ENCODE measurements around the gene FBXO38.
"Not testable (repeated sequence)": the region's sequence is repeated elsewhere in the genome, so short reads cannot be mapped to it uniquely, and the experiment has no call there.

The FBXO38 gene

DNA sequence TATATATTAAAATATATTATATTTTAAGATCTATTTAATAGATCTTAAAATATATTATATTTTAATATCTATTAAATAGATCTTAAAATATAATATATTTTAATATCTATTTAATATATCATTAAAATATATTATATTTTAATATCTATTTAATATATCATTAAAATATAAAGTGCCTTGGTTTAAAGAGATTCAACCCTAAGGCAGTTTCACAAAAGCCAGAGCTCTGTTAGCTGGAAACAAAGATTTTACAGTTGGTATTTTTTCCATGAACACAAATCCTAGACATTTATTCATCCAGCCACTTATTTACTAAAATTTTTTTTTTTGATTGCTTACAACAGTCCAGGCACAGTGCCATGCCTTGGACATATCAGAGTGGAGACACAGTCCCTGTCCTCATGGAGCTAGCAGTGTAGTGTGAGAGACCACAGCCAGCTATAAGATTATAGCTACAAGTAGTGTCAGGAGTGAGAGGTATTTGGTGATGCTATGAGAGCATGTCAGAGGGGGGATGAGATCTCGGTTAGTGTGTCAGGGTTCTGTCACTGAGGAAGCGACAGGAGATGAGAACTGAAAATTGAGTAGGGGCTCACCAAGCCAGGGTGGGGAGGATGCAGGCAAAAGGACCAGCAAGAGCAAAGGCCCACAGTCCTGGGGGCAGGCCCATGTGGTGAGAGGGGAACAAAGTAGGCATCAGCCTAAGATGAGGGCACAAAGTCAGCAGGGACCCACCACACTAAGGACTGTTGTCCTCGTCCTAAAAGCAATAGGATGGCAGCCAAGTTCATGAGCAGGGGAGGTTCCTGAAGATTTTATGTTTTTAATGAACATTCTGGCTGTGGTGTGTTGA is 74.5 kb downstream of the FBXO38 start:
- H3K4me3 ChIP-seq (ENCODE audit: low read depth in 1 of 2, low read length in 2 of 2): no peak overlapping the region
- H3K27me3 ChIP-seq (ENCODE audit: low read depth, low read length): peaks cover 3% of the 10 kb centered on the region
- no peak overlapping the region for H3K27ac ChIP-seq (ENCODE audit: low read length)
- H3K36me3 ChIP-seq (ENCODE audit: control insufficient read depth in 1 of 2, insufficient read depth in 2 of 2, low read length in 2 of 2): no peaks in the 10 kb centered on the region
- H3K9me3 ChIP-seq (ENCODE audit: control insufficient read depth in 1 of 2, low read length in 2 of 2): no peaks in the 10 kb centered on the region
- no peaks in the 10 kb centered on the region for H3K4me1 ChIP-seq (ENCODE audit: control insufficient read depth in 1 of 2, insufficient read depth in 2 of 2, low read length in 2 of 2)

- H3K4me3 ChIP-seq (ENCODE audit: low read depth in 1 of 2, low read length in 2 of 2): no peak overlapping the region
- no peak overlapping the region for H3K27ac ChIP-seq (ENCODE audit: low read length)
- peaks cover 3% of the 10 kb centered on the region for H3K27me3 ChIP-seq (ENCODE audit: low read depth, low read length)
- H3K4me1 ChIP-seq (ENCODE audit: control insufficient read depth in 1 of 2, insufficient read depth in 2 of 2, low read length in 2 of 2): no peaks in the 10 kb centered on the region
- no peaks in the 10 kb centered on the region for H3K36me3 ChIP-seq (ENCODE audit: control insufficient read depth in 1 of 2, insufficient read depth in 2 of 2, low read length in 2 of 2)
- H3K9me3 ChIP-seq (ENCODE audit: control insufficient read depth in 1 of 2, low read length in 2 of 2): no peaks in the 10 kb centered on the region
These were observed 75.9 kb downstream of the FBXO38 start for GRCh38 chr5:148459669-148460068.

- no peak overlapping the region for H3K4me3 ChIP-seq (ENCODE audit: low read depth in 1 of 2, low read length in 2 of 2)
- H3K4me1 ChIP-seq (ENCODE audit: control insufficient read depth in 1 of 2, insufficient read depth in 2 of 2, low read length in 2 of 2): no peaks in the 10 kb centered on the region
- H3K27ac ChIP-seq (ENCODE audit: low read length): no peak overlapping the region
- no peaks in the 10 kb centered on the region for H3K9me3 ChIP-seq (ENCODE audit: control insufficient read depth in 1 of 2, low read length in 2 of 2)
- H3K36me3 ChIP-seq (ENCODE audit: control insufficient read depth in 1 of 2, insufficient read depth in 2 of 2, low read length in 2 of 2): no peaks in the 10 kb centered on the region
- no peaks in the 10 kb centered on the region for H3K27me3 ChIP-seq (ENCODE audit: low read depth, low read length)
These were observed 81.8 kb downstream of the FBXO38 start for GRCh38 chr5:148465381-148466235.

- H3K27ac ChIP-seq (ENCODE audit: low read length): no peak overlapping the region
- H3K36me3 ChIP-seq (ENCODE audit: control insufficient read depth in 1 of 2, insufficient read depth in 2 of 2, low read length in 2 of 2): no peaks in the 10 kb centered on the region
- no peak overlapping the region for H3K4me3 ChIP-seq (ENCODE audit: low read depth in 1 of 2, low read length in 2 of 2)
- no peaks in the 10 kb centered on the region for H3K27me3 ChIP-seq (ENCODE audit: low read depth, low read length)
- H3K9me3 ChIP-seq (ENCODE audit: control insufficient read depth in 1 of 2, low read length in 2 of 2): no peaks in the 10 kb centered on the region
- no peaks in the 10 kb centered on the region for H3K4me1 ChIP-seq (ENCODE audit: control insufficient read depth in 1 of 2, insufficient read depth in 2 of 2, low read length in 2 of 2)
These were observed 82.5 kb downstream of the FBXO38 start for GRCh38 chr5:148466236-148466580.

- no peak overlapping the region for H3K4me3 ChIP-seq (ENCODE audit: low read depth in 1 of 2, low read length in 2 of 2)
- no peak overlapping the region for H3K27ac ChIP-seq (ENCODE audit: low read length)
- no peaks in the 10 kb centered on the region for H3K27me3 ChIP-seq (ENCODE audit: low read depth, low read length)
- H3K9me3 ChIP-seq (ENCODE audit: control insufficient read depth in 1 of 2, low read length in 2 of 2): no peaks in the 10 kb centered on the region
- no peaks in the 10 kb centered on the region for H3K36me3 ChIP-seq (ENCODE audit: control insufficient read depth in 1 of 2, insufficient read depth in 2 of 2, low read length in 2 of 2)
- no peaks in the 10 kb centered on the region for H3K4me1 ChIP-seq (ENCODE audit: control insufficient read depth in 1 of 2, insufficient read depth in 2 of 2, low read length in 2 of 2)
These were observed 84.2 kb downstream of the FBXO38 start for GRCh38 chr5:148467958-148468357.

DNA sequence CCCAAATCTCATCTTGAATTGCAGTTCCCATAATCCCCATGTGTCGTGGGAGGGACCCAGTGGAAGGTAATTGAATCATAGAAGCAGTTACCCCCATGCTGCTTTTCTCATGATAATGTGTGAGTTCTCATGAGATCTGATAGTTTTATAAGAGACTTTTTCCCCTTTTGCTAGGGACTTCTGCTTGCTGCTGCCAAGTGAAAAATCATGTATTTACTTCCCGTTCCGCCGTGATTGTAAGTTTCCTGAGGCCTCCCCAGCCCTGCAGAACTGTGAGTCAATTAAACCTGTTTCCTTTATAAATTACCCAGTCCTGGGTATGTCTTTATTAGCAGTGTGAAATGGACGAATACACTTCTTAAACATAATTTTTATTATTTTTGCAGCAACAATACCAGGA is 85.0 kb downstream of the FBXO38 start:
- not testable (repeated sequence) for H3K4me3 ChIP-seq (ENCODE audit: low read depth in 1 of 2, low read length in 2 of 2); H3K27ac ChIP-seq (ENCODE audit: low read length); H3K9me3 ChIP-seq (ENCODE audit: control insufficient read depth in 1 of 2, low read length in 2 of 2); H3K4me1 ChIP-seq (ENCODE audit: control insufficient read depth in 1 of 2, insufficient read depth in 2 of 2, low read length in 2 of 2); H3K36me3 ChIP-seq (ENCODE audit: control insufficient read depth in 1 of 2, insufficient read depth in 2 of 2, low read length in 2 of 2); H3K27me3 ChIP-seq (ENCODE audit: low read depth, low read length)

DNA sequence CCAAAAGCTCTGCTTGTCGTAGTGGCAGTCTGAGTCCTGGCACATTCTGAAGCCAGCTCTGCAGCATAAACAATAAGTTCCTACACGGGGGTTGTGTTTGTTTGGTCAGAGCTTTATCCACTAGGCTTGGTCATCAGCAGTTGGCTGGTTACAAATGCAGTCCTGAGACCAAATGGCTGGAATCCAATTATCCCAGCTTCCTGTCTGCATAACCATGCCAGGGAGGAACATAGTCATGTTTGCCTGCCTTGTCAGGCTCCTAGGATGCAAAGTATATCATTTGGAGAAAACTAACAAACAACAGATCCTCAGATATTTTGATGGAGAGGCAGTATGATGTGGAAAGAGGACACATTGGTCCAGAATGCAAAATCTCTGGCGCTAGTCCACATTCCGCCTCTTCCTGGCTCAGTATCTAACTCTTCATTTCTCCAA is 85.8 kb downstream of the FBXO38 start:
- Histone ChIP-seq H3K36me3 (ENCODE audit: control insufficient read depth in 1 of 2, insufficient read depth in 2 of 2, low read length in 2 of 2) (no peaks in the 10 kb centered on the region), H3K9me3 (ENCODE audit: control insufficient read depth in 1 of 2, low read length in 2 of 2) (no peaks in the 10 kb centered on the region), H3K27me3 (ENCODE audit: low read depth, low read length) (no peaks in the 10 kb centered on the region), H3K27ac (ENCODE audit: low read length) (no peak overlapping the region), H3K4me3 (ENCODE audit: low read depth in 1 of 2, low read length in 2 of 2) (no peak overlapping the region), H3K4me1 (ENCODE audit: control insufficient read depth in 1 of 2, insufficient read depth in 2 of 2, low read length in 2 of 2) (no peaks in the 10 kb centered on the region)

- H3K36me3 ChIP-seq (ENCODE audit: control insufficient read depth in 1 of 2, insufficient read depth in 2 of 2, low read length in 2 of 2): no peaks in the 10 kb centered on the region
- H3K4me3 ChIP-seq (ENCODE audit: low read depth in 1 of 2, low read length in 2 of 2): no peak overlapping the region
- no peaks in the 10 kb centered on the region for H3K9me3 ChIP-seq (ENCODE audit: control insufficient read depth in 1 of 2, low read length in 2 of 2)
- no peaks in the 10 kb centered on the region for H3K4me1 ChIP-seq (ENCODE audit: control insufficient read depth in 1 of 2, insufficient read depth in 2 of 2, low read length in 2 of 2)
- no peaks in the 10 kb centered on the region for H3K27me3 ChIP-seq (ENCODE audit: low read depth, low read length)
- H3K27ac ChIP-seq (ENCODE audit: low read length): no peak overlapping the region
These were observed 87.6 kb downstream of the FBXO38 start for GRCh38 chr5:148471379-148471778.

DNA sequence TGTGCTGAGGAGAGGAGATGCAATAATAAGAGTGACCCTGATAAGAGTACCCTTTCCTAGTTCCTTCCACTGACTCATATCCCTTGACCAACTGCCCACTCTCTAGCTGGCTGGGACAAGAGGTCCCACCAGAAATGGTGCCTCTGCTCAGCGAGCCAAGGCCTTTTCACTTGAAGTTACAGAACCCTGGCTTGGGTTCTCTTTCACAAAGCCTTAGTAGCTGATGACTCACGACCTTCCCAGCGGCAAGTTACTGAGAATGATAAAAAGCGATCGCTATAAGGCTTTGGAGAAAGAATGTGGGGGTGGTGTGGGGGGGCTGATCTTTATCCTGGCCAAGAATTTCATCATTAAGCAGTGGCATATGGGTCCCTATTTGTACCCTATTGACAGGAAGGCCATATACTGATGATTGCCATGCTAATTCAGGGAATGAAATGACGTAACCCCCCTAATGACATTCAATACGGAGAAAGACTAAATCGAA is 90.3 kb downstream of the FBXO38 start:
- no peaks in the 10 kb centered on the region for H3K27me3 ChIP-seq (ENCODE audit: low read depth, low read length)
- no peaks in the 10 kb centered on the region for H3K4me1 ChIP-seq (ENCODE audit: control insufficient read depth in 1 of 2, insufficient read depth in 2 of 2, low read length in 2 of 2)
- no peak overlapping the region for H3K27ac ChIP-seq (ENCODE audit: low read length)
- no peaks in the 10 kb centered on the region for H3K9me3 ChIP-seq (ENCODE audit: control insufficient read depth in 1 of 2, low read length in 2 of 2)
- H3K4me3 ChIP-seq (ENCODE audit: low read depth in 1 of 2, low read length in 2 of 2): no peak overlapping the region
- no peaks in the 10 kb centered on the region for H3K36me3 ChIP-seq (ENCODE audit: control insufficient read depth in 1 of 2, insufficient read depth in 2 of 2, low read length in 2 of 2)

DNA sequence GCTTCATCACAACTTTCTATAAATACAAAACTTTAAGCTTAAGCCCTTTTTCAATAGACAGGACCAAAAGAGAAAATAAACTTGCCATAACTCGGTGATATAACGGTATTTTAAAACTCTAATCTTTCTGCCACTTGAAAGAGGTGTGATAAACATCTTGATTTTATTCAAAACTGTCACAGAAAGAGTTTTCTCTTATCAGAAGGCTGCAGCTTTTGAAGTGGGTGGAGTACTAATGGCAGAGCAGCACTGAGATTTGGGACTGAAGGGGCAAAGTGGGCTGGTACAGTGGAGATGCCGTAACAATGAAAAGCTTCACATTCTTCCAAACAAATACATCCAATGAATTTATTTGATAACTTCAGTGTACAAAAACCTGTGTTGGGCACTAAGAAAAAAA is 92.5 kb downstream of the FBXO38 start:
- H3K4me1 ChIP-seq (ENCODE audit: control insufficient read depth in 1 of 2, insufficient read depth in 2 of 2, low read length in 2 of 2): no peaks in the 10 kb centered on the region
- no peak overlapping the region for H3K4me3 ChIP-seq (ENCODE audit: low read depth in 1 of 2, low read length in 2 of 2)
- no peaks in the 10 kb centered on the region for H3K9me3 ChIP-seq (ENCODE audit: control insufficient read depth in 1 of 2, low read length in 2 of 2)
- H3K36me3 ChIP-seq (ENCODE audit: control insufficient read depth in 1 of 2, insufficient read depth in 2 of 2, low read length in 2 of 2): no peaks in the 10 kb centered on the region
- H3K27me3 ChIP-seq (ENCODE audit: low read depth, low read length): no peaks in the 10 kb centered on the region
- H3K27ac ChIP-seq (ENCODE audit: low read length): no peak overlapping the region

DNA sequence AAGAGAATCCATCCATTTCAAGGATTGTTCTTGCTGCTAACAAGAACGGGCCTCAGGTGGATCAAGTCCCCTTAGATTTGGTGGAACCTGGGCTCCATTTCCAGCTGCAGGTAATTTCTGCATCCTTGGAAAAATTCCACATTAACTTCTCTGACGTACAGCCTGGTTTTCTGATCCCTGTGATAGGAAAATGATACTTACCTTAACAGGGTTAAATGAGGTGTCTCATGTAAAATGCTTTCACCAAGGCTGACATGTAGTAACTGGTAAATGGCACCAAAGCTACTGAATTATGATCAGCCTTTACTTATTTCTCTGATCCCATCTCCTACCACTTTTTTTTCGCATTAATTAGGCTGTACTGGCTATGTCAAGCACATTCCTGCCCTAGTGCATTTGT is 93.7 kb downstream of the FBXO38 start:
- no peaks in the 10 kb centered on the region for H3K4me1 ChIP-seq (ENCODE audit: control insufficient read depth in 1 of 2, insufficient read depth in 2 of 2, low read length in 2 of 2)
- no peaks in the 10 kb centered on the region for H3K27me3 ChIP-seq (ENCODE audit: low read depth, low read length)
- H3K36me3 ChIP-seq (ENCODE audit: control insufficient read depth in 1 of 2, insufficient read depth in 2 of 2, low read length in 2 of 2): no peaks in the 10 kb centered on the region
- no peak overlapping the region for H3K4me3 ChIP-seq (ENCODE audit: low read depth in 1 of 2, low read length in 2 of 2)
- H3K9me3 ChIP-seq (ENCODE audit: control insufficient read depth in 1 of 2, low read length in 2 of 2): no peaks in the 10 kb centered on the region
- H3K27ac ChIP-seq (ENCODE audit: low read length): no peak overlapping the region
